GM19438 (cell line): Measurements from ENCODE around the gene EEF1A2.
A peak's percentile ranks its signal among the peaks of the same experiment; 100 is the strongest.
"Not testable (repeated sequence)": the region's sequence is repeated elsewhere in the genome, so short reads cannot be mapped to it uniquely, and the experiment has no call there.

ENCODE experiments used
- ATAC-seq: cut with Tn5 transposase; IDR thresholded peaks from one replicate; pipeline ENCODE4 v1.9.1; 2021; ENCODE audit warnings: low read depth; ENCODE audit not compliant: unreplicated experiment

The EEF1A2 gene

DNA sequence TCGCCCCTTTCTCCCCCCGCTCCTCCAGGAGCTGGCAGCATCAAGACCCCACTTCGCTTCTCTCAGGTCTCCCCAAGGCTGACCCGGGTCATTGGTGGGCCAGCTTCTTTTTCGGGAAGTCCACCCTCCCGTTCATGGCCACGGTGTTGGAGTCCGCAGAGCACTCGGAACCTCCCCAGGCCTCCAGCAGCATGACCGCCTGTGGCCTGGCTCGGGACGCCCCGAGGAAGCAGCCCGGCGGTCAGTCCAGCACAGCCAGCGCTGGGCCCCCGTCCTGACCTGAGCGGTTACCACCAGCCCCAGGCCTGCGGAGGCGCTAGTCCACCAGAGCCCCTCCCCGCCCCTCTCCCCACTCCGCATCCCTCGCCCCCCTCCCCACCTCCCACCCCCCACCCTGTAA, 22.7 kb upstream of the EEF1A2 start:
- ATAC-seq: no peak

DNA sequence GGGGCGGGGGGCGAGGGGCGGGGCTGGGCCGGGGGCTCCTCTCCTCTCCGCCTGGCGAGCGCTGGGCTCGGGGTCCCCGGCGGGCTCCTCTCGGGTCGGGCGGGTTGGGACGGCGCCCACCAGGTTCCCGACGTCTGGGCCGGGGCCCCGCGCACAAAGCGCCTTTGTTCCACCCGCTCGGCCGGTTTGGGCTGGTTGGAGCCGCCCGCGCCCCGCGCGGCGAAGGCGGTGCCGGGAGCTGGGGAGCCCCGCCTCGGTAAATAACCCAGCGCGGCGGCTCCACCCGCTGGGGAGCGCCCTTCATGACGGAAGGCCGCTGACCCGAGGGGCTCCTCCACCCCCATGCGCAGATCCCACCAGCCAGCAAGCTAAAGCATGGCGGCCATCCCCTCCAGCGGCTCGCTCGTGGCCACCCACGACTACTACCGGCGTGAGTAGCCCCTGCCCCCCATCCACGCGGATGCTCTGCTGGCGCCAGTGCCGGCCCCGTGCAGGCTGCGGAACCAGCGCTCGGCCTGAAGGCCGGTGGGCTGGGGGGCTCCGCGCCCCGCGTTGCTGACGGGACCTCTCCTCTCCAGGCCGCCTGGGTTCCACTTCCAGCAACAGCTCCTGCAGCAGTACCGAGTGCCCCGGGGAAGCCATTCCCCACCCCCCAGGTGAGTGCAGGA, 22.2 kb upstream of the EEF1A2 start:
- ATAC-seq: peak; percentile 41

GRCh38 chr20:63520504-63520933, 21.6 kb upstream of the EEF1A2 start, which contains the start of gene PPDPF:
PPDPF (plus strand) TSS chr20:63520765; CDS start chr20:63521309, 544 bp downstream.
- ATAC-seq: peak; percentile 50

DNA sequence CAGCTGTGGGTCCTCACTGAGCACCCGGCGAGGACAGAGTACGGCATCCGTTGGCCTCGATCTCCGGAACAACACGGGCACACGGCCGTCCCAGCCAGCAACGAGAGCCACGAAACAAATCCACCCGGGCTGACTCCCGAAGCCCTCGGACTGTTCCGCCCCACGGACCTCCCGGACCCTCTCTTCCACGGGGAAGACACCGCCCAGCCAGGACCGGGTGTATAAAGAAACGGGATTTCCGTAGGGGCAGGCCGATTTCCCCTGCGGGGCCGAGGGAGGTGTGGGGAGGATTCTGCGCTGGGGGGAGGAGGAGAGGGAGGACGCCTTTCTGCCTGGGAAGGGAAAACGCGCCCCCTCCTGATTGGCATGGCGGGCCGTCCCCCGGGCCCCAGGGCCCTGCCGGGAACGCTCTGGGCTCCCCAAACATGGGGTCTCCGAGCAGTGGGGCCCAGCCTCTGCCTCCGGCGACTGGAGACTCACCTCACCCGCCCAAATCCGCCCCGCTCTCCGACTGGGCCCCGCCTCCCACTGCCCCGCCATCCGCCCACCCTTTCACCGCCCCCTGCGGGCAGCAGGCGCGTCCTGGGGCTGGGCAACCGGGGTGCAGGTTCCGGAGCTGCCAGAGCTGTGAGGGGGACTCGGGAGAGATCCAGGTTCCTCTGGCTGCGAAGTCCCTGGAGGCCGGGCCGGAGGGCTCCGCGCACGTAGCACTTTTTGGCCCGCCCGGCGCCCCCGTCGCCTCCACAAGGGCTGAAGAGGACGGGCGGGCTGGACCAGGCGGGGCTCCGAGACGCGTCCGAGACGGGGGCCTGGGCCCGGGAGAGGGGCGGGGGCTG, 21.0 kb upstream of the EEF1A2 start:
- peak; percentile 37 for ATAC-seq

DNA sequence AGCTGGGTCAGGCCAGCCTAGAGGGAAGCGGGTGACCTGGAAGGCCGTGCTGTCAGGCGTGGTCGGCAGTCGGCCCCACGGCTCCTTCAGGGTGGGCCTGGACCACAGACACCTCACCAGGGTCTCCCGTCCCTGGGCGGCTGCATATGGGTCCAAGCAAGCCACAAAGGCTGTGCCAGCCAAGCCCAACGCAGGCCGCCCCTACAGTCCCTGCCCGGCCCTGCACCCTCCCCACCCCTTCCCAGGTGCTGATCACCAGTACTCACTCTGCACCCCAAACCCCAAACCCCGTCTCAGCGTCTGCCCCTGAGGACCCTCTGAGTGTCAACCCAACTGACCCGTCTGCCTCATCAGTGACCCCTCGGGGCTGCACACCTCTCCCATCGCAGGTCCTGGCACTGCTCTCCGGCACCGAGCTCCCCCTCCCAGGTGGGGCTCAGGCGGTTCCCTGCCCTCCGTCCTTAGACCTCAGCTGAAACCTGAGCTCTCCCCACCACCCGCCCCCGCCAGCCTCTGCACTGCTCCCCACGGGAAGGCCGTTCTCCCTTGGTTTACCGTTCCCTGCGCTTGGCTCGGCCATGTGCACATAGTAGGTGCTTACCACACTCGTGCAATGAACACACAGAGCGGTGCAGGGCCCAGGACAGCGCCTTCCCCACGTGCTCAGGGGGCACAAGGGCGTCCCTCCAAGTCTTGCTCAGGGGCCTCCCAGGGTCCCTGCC, 20.2 kb upstream of the EEF1A2 start:
- ATAC-seq: no peak

DNA sequence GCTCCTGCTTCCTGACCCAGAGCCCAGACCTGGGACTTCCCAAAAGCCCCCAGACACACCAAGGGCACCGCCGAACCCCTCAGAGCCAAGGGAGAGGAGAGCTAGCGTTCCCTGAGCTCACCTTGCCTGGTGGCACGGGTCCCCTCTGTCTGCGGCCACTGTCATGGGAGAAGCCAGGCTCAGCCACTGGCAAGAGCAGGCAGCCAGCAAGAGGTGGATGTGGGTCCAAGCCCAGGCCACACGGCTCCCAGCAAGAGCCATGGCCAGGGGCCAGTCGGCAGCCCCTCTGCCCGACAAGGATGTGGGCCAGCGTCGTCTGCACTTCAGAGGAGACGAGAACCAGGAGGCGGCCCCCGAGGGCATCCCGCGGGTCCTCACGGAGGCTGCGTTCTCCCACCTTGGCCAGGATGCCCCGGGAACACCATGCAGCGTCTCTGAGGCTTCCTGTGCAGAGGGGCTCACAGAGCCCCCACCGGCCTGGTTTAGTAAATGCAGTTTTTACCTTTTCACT, 19.5 kb upstream of the EEF1A2 start:
- no peak for ATAC-seq

DNA sequence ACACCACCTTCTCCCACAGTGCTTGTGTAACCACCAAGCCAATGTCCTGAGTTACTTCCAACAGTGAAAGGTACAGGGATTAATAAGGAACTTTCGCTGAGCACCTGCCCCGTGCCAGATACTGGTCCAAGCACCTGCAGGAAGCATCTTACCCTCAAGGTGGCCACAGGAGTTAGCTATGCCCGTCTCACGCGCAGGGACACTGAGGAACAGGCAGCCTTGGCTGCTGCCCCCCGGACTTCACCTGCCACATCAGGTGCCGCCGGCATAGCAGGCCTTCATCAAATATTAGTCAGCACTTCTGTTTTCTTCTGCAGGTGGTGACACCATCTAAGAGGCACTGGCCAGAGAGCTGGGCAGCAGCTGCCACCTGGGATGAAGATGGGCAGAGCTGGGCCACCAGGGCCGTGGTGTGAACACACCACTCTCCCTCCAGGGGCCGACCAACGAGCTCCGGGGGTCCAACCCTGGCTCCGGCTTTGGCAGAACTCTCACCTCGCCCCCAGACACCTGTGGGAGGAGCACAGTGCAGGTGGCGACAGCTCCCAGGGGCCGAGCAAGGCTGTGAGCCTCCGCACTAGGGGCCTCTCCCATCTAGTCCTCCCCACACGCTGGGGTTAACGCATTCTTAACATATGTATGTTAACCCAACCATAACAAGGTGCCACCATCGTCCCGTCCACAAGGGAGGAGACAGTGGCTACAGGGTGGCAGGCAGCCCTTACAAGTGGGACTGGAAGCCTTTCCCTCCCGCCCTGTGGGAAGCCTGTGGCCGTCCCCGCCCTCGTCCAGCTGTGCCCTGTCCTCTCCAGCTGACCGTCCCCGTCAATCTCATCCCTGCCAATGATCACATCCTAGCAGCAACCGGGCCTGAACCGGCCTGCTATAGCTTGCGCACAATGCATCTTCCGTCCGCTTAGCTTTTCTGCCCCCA, 18.8 kb upstream of the EEF1A2 start:
- ATAC-seq: no peak

DNA sequence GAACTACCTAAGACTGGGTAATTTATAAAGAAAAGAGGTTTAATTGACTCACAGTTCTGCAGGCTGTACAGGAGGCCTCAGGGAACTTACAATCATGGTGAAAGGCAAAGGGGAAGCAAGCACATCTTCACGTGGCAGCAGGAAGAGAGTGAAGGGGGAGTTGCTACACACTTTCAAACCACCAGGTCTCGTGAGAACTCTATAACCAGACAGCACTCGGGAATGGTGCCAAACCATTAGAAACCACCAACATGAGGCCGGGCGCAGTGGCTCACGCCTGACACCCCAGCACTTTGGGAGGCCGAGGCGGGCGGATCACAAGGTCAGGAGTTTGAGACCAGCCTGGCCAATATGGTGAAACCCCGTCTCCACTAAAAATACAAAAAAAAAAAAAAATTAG, 15.6 kb upstream of the EEF1A2 start:
- not testable (repeated sequence) for ATAC-seq

- no peak for ATAC-seq
These were observed 14.3 kb upstream of the EEF1A2 start for GRCh38 chr20:63513207-63513606.

DNA sequence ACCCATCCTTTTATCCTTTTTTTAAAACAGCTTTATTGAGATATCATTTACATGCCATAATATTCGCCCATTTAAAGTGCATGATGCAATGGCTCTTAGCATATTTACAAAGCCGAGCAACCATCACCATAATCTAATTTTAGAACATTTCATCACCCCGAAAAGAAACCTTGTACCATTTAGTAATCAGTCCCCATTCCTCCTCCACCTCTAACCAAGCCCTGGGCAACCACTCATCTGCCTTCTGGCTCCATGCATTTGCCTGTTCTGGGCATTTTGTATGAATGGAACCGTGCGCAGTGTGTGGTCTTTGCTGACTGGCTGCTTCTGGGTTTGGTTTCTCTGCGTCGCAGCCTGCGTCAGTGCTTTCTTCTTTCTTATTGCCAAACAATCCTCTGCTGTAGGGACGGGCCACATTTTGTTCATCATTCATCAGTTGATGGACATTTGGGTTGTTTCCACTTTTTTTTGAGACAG, 10.2 kb upstream of the EEF1A2 start:
- no peak for ATAC-seq

GRCh38 chr20:63508072-63508768, 9.3 kb upstream of the EEF1A2 start:
- ATAC-seq: no peak

GRCh38 chr20:63507083-63507743, 8.3 kb upstream of the EEF1A2 start:
- no peak for ATAC-seq

- ATAC-seq: no peak
These were observed 6.8 kb upstream of the EEF1A2 start for GRCh38 chr20:63505723-63506122.

DNA sequence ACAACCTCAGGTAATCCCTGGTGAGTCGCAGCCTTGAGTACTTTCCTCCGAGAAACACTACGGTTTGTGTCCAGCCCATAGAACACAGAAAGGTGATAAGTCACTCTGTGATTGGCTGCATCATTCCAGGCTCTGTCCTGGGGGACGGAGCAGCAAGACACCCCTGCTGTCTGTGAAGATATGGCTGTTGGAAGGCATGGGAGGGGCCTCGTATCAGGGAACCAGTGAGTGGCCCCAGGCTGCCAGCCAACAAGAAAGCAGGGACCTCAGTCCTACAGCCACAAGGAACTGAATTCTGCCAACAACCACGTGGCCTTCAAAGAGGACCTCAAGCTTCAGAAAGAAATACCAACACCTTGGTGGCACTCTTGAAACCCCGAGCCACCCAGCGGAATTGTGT, 6.4 kb upstream of the EEF1A2 start:
- ATAC-seq: no peak

DNA sequence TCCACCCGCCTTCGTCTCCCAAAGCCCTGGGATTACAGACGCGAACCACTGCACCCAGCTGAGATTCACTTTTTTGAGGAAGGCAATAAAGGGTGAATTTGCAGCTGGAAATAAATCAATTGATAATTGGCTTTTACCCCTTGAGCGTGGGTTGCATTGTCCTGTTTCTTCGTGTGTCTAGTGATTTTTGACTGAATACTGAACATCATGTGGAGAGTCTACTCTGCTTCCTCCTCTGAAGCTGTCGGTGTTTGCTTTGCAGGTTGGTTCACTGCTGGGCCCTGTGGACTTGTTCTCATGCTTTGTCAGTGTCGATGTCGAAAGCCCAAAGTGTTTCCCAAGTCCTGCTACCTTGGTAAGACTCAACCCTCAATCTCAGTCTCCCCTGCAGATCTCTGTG, 5.8 kb upstream of the EEF1A2 start:
- no peak for ATAC-seq

- ATAC-seq: no peak
These were observed 4.6 kb upstream of the EEF1A2 start for GRCh38 chr20:63503524-63503923.

- ATAC-seq: no peak
These were observed 3.8 kb upstream of the EEF1A2 start for GRCh38 chr20:63502671-63503172.

DNA sequence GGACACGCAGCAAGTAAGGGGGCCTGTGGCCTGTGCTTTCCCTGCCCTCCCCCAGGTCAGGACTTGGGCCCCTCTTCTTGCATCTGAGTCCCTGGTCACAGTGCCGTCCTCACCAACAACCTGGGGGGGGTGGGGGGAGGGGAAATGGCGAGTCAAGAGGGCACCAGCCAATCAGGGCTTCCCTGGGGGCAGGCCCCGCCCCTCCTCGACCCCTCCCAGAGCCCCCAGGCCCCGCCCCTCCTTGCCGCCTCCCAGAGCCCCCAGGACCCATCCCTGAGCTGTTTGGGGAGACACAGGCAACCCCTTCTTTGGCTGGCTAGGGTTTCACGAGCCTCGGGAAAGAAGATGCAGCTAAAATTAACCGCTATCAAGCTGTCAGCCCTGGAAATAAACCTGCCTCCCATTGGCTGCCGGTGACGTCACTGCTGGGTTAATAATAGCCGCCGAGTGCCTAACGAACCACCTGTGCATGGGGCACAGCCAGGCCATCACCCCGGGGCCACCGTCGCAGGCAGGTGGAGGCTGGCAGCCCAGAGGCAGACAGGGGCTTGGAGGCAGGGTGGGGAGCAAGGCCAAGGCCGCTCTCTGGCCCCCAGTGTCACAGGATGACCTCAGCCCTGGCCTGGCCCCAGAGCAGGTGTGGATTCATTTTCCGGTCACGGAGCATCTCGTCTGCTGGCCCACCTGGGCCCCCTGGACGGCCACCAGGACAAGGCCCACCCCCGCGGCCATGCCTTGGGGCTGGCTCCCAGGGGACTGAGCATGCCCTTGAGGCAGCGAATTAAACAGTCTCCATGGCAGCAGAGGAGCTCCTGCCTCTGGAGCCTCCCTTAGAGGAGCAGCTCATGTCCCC, 3.2 kb upstream of the EEF1A2 start:
- ATAC-seq: no peak
